Measurements from ENCODE around the gene UNC80. TPM values are rescaled to one million over a fixed set of nuclear protein-coding genes. Genes with fewer than 3 reads are reported as not detected.

The UNC80 gene
- total and polyA plus RNA-seq, 12 donors: 3.0 to 20.2 (median 6.3) TPM

- DNase-seq: no peak
- Histone ChIP-seq H3K36me3 (replicated peaks in 1 of 2) (no peaks in the 10 kb centered on the region), H3K27ac (no peak overlapping the region), H3K4me3 (no peak overlapping the region), H3K4me1 (replicated peaks in 1 of 2) (no peaks in the 10 kb centered on the region), H3K9me3 (replicated peaks in 1 of 3) (no peaks in the 10 kb centered on the region), H3K27me3 (no peaks in the 10 kb centered on the region)
- intact Hi-C loops (cut with DNase I): no loop called here
- 60 to 62% (median 62%) methylated on average over 3 of the region's 3 CpGs for WGBS, 4 donors
- no peak for TF ChIP-seq CTCF (IDR thresholded peaks at IDR 0.05)
- TF ChIP-seq POLR2A (IDR thresholded peaks at IDR 0.05): no peak
These were observed 34.7 kb downstream of the UNC80 start for GRCh38 chr2:209806318-209806717.

GRCh38 chr2:209808521-209808920 is 36.9 kb downstream of the UNC80 start:
- 96 to 98% (median 97%) methylated on average over 23 to 24 of the region's 24 CpGs for WGBS, 4 donors
- H3K27ac ChIP-seq: no peak overlapping the region
- no peaks in the 10 kb centered on the region for H3K9me3 ChIP-seq (replicated peaks in 1 of 3)
- no peaks in the 10 kb centered on the region for H3K4me1 ChIP-seq (replicated peaks in 1 of 2)
- no peak overlapping the region for H3K4me3 ChIP-seq
- no peaks in the 10 kb centered on the region for H3K27me3 ChIP-seq
- no peak for TF ChIP-seq POLR2A (IDR thresholded peaks at IDR 0.05)
- intact Hi-C loops (cut with DNase I): no loop called here
- no peak for DNase-seq
- H3K36me3 ChIP-seq (replicated peaks in 1 of 2): no peaks in the 10 kb centered on the region

- Histone ChIP-seq H3K4me3 (no peak overlapping the region), H3K27me3 (no peaks in the 10 kb centered on the region), H3K4me1 (replicated peaks in 1 of 2) (no peaks in the 10 kb centered on the region), H3K36me3 (replicated peaks in 1 of 2) (no peaks in the 10 kb centered on the region), H3K9me3 (replicated peaks in 1 of 3) (no peaks in the 10 kb centered on the region), H3K27ac (no peak overlapping the region)
- intact Hi-C loops (cut with DNase I): no loop called here
- DNase-seq: no peak
- no peak for TF ChIP-seq POLR2A (IDR thresholded peaks at IDR 0.05)
- TF ChIP-seq CTCF (IDR thresholded peaks at IDR 0.05): no peak
- 95 to 99% (median 98%) methylated on average over 11 to 20 of the region's 20 CpGs for WGBS, 4 donors
These were observed 37.6 kb downstream of the UNC80 start for GRCh38 chr2:209809256-209809655.

GRCh38 chr2:209817844-209818271 is 46.2 kb downstream of the UNC80 start:
- 64 to 74% (median 70%) methylated on average over 8 of the region's 8 CpGs for WGBS, 4 donors
- H3K27me3 ChIP-seq: no peaks in the 10 kb centered on the region
- intact Hi-C loops (cut with DNase I): no loop called here
- no peaks in the 10 kb centered on the region for H3K36me3 ChIP-seq (replicated peaks in 1 of 2)
- no peaks in the 10 kb centered on the region for H3K4me1 ChIP-seq (replicated peaks in 1 of 2)
- no peak overlapping the region for H3K27ac ChIP-seq
- no peak overlapping the region for H3K4me3 ChIP-seq
- no peaks in the 10 kb centered on the region for H3K9me3 ChIP-seq (replicated peaks in 1 of 3)
- DNase-seq: no peak
- TF ChIP-seq CTCF (IDR thresholded peaks at IDR 0.05) (no peak), POLR2A (IDR thresholded peaks at IDR 0.05) (no peak)

- Histone ChIP-seq H3K4me3 (no peak overlapping the region), H3K36me3 (replicated peaks in 1 of 2) (no peaks in the 10 kb centered on the region), H3K4me1 (replicated peaks in 1 of 2) (no peaks in the 10 kb centered on the region), H3K9me3 (replicated peaks in 1 of 3) (no peaks in the 10 kb centered on the region), H3K27ac (no peak overlapping the region), H3K27me3 (no peaks in the 10 kb centered on the region)
- TF ChIP-seq CTCF (IDR thresholded peaks at IDR 0.05) (no peak), POLR2A (IDR thresholded peaks at IDR 0.05) (no peak)
- 94 to 97% (median 96%) methylated on average over 7 of the region's 7 CpGs for WGBS, 4 donors
- no peak for DNase-seq
- intact Hi-C loops (cut with DNase I): no loop called here
These were observed 47.3 kb downstream of the UNC80 start for GRCh38 chr2:209818939-209819338.

Measured in adrenal gland (tissue), 12 donors.